SH-SY5Y (cell line): ENCODE measurements around the gene MFAP3L.
A peak's percentile ranks its signal among the peaks of the same experiment; 100 is the strongest.

Source experiments
- GATA2 ChIP-seq: IDR thresholded peaks from 2 replicates; pipeline ENCODE4 v1.6.1; 2011; ENCODE audit warnings: mild to moderate bottlenecking, low read depth, low read length
- GATA3 ChIP-seq: IDR thresholded peaks from 2 replicates; pipeline ENCODE4 v1.6.1; 2011; ENCODE audit warnings: low read depth, mild to moderate bottlenecking, low read length, moderate library complexity

The MFAP3L gene

DNA sequence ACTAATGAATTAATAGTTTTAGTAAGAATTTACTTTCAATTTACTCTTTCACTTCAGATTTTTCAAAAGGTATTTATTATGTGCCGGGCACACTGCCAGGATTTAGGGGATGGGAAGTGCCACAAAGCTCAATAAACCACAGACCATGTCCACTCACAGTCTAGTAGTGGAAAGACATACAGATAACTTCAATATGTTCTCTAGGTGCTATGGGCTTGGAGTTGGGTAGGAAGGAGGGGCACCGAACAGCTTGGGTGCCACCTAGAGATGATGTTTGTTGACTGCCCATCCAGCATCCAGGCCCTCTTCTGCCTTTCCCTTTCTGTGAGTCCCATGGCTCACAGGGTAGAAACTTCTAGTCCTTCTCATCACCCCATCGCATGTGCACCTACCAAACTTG, 17.8 kb downstream of the MFAP3L start:
- TF ChIP-seq GATA2, result no peak
- TF ChIP-seq GATA3, result no peak

GRCh38 chr4:170007113-170007512, 19.1 kb downstream of the MFAP3L start:
- TF ChIP-seq GATA2 (no peak), GATA3 (no peak)

GRCh38 chr4:170005472-170005871, 20.7 kb downstream of the MFAP3L start:
- no peak for TF ChIP-seq GATA3
- TF ChIP-seq GATA2, result no peak

DNA sequence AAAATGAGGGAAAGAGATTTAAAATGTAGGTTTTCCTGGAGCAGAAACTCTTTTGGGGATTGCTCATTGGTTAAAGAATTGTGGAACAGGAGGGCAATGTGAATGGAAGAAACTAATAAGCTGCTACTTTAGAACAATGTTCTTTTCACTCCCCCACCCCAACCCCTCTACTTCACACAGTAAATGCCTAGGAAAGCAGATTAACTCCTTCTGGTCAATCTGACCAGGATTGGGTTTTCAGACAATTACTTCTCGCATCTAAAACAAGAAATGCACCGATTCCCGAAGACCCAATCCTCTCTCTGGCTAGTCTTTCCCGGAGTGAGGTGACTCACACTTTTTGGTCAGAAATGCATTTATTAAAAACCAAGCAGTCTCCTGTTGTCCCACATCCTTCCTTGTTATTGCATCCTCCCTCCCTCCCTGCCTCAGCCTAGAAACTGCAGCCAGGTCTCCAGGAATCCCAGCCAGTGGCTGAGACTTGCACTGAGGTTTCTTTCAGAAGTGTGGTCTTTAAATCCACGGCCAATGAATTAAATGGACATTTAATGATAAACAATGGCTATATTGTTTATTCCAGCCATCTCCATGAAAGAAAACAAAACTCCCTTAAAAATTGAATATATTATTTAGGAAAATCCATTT, 21.4 kb downstream of the MFAP3L start:
- TF ChIP-seq GATA3 (no peak), GATA2 (no peak)

- TF ChIP-seq GATA2, result no peak
- no peak for TF ChIP-seq GATA3
These were observed 22.8 kb downstream of the MFAP3L start for GRCh38 chr4:170003071-170004070.

DNA sequence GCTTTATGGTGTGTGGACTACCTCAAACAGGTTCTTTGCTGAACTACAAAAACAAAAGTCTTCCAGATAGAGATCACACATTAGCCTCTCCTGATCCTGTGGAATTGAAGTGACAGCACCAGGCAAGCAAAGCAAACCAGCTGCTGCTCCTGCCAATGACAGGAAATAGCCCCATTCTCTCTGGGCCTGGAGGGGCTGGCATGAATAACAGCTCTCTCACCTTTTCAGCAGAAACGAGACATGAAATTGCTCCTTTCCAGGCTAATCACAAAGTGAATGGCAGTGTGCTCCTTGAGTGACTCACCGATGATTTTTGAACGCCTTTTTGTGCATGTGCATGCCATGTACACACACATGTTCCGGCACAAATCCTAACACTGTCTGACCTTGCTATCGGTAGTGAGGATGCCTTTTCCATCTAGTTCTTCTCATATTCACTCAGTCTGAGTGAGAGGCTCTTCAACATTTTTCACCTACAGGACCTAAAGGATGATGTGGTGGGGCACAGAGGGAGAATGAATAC, 24.4 kb downstream of the MFAP3L start:
- TF ChIP-seq GATA3 (no peak), GATA2 (peak; percentile 59; the same call in 1 of the 2 replicates)

- TF ChIP-seq GATA3 (no peak), GATA2 (no peak)
These were observed 25.0 kb downstream of the MFAP3L start for GRCh38 chr4:170001011-170001744.

GRCh38 chr4:169999923-170000322, 26.3 kb downstream of the MFAP3L start:
- TF ChIP-seq GATA3 (no peak), GATA2 (no peak)

DNA sequence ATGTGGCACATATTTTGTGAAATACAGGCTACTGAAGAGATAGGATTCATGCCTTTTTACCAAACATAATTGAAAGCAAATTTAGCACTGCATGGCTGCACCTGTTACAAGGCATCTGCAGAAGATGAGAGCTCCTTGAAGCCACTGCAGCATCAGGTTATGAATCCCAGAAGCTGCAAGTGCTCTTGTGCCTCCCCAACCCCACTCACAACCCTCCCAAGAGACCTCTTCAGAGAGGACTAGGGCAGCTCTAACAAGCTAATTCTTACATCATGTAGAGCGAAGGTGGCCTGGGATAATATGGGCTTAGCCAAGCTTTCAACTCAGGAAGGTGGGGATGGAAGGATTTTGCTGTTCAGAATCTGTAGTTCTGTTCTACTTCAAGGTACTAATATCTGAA, 27.2 kb downstream of the MFAP3L start:
- no peak for TF ChIP-seq GATA3
- TF ChIP-seq GATA2, result no peak

DNA sequence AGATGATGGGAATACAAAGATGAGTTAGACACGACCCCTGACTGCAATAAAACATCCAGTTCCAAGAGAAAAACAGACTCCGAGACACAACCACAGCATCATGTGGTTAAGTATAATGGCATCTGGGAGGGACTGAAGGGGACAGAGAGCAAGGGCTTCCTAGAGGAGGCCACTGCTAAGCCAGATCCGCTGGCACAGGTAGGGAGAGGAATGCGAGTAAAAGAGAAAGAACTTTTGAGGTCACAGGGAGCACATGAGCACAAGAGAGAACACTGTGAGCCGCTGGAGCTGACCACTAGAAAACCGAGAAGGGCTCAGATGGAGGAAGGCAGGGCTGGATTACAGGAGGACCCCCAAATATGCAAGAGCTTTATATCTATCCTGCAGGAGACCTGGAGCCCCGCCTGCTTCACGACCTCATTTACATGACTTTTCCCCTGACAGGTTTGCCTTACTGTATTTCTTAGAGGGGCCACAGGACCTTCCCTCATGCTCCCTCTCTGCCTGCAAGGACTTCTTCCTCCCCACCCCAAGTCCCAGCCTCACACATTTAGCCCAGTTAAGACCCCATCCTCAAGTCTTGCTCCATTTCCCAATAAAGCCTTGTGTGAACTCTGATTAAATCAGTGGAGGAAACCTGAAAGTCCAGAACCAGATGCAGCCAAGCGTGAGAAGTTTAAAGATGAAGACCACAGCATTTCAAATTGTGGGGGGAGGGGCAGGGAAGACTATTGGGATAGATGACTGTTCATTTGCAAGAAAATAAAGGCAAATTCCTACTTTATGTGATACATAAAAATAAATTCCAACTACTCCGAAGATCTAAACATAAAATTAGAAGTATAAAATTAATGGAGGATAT, 29.6 kb downstream of the MFAP3L start:
- no peak for TF ChIP-seq GATA3
- no peak for TF ChIP-seq GATA2

DNA sequence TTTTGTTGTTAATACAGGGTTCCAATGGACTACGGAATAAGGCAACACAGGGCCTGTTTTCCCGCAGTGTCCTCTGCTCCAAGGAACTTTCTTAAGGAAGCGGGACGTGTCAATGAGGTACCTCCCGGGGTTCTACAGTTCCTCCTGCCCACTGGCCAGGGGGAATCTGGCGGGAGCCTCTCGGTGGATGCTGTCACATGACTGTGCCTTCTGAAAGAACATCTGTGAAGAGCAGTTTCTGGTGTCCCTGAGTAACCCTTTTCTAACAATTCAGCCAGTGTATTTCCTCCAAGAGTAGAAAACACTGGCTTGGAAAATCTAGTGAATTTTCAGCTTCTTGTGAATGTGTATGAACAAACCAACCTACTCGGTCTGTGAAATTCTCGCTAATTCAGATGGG, 32.7 kb downstream of the MFAP3L start:
- no peak for TF ChIP-seq GATA2
- no peak for TF ChIP-seq GATA3

DNA sequence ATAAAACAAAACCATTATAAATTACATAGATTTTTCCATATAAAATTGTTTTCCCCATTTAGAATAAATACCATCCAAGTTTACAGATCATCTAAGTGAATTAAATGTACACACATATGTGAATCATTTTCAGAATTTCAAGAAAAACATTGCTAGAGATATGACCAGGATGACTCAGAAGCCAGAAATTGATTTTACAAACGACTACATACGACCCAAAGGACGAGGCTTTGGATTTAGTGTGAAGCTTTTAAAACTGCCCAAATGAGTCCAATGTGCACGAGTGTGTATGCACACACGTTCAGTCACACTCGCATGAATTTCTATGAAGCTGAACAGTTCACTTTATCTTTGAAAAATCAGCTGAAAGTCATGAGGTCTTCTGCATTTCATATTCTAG, 37.9 kb downstream of the MFAP3L start:
- TF ChIP-seq GATA3, result no peak
- TF ChIP-seq GATA2, result no peak

- no peak for TF ChIP-seq GATA2
- TF ChIP-seq GATA3, result no peak
These were observed 38.6 kb downstream of the MFAP3L start for GRCh38 chr4:169987327-169988228.
